HFF-Myc (cell line): Measurements from ENCODE around the gene LARP1.
A peak's percentile ranks its signal among the peaks of the same experiment; 100 is the strongest.

Experiments used
- DNase-seq: peaks from one replicate; pipeline ENCODE4 v3.0.0-alpha.2; 2011; ENCODE audit warnings: low read depth; ENCODE audit errors: extremely low read depth
- H3K4me3 ChIP-seq: replicated peaks from 2 replicates; pipeline ENCODE4 v1.5.1; 2011; ENCODE audit warnings: low read depth, mild to moderate bottlenecking, control low read depth, low read length
- TF ChIP-seq, protein P1 (sequence below): IDR thresholded peaks from 2 replicates; pipeline ENCODE4 v1.5.1; 2012; ENCODE audit warnings: mild to moderate bottlenecking, low read depth, low read length, control low read depth; ENCODE audit errors: missing control alignments

Gene LARP1

DNA sequence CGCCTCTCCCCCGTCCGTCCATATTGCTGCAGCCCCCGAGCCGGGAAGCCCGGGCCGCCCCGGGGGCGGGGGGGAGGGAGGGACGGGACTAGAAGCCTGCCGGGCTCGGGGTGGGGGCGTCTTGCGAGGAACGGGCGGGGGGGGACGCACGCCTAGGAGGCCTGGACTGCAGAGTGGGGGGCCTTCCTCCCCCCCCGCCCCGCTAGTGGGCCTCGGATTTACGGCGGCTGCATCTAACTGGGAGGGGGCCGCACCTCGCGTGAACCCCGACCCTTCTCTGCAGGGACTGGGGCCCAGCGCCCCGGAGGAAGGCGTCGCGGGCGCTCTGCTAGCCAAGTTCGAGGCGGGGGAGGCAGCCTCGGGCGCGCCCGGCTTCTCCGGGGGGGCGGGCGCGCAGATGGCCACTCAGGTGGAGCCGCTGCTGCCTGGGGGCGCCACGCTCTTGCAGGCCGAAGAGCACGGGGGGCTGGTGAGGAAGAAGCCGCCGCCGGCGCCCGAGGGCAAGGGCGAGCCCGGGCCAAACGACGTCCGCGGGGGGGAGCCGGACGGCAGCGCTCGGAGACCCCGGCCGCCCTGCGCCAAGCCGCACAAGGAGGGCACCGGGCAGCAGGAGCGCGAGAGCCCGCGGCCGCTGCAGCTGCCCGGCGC lies at the start of gene LARP1:
Gene LARP1 (plus strand): TSS at position 17 of the 648 bp plus-strand sequence. CDS start 381 bp downstream, at position 398.
- TF ChIP-seq, protein P1, sequence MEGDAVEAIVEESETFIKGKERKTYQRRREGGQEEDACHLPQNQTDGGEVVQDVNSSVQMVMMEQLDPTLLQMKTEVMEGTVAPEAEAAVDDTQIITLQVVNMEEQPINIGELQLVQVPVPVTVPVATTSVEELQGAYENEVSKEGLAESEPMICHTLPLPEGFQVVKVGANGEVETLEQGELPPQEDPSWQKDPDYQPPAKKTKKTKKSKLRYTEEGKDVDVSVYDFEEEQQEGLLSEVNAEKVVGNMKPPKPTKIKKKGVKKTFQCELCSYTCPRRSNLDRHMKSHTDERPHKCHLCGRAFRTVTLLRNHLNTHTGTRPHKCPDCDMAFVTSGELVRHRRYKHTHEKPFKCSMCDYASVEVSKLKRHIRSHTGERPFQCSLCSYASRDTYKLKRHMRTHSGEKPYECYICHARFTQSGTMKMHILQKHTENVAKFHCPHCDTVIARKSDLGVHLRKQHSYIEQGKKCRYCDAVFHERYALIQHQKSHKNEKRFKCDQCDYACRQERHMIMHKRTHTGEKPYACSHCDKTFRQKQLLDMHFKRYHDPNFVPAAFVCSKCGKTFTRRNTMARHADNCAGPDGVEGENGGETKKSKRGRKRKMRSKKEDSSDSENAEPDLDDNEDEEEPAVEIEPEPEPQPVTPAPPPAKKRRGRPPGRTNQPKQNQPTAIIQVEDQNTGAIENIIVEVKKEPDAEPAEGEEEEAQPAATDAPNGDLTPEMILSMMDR: no peak
- DNase-seq: no peak

DNA sequence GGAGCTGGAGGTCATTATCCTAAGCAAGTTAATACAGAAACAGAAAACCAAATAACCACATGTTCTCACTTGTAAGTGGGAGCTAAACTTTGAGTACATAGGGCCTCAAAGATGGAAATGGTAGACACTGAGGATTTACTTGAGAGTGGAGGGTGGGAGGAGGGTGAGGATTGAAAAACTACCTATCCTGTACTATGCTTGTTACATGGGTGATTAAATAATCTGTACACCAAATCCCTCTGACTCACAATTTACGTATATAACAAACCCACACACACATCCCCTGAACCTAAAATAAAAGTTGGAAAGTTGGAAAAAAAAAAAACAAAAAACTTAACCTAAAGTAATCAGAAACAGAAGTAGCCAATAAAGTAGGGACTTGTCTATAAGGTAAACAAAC lies 48.8 kb upstream of the LARP1 start:
- no peak overlapping the region for H3K4me3 ChIP-seq
- DNase-seq: no peak

More for the DNA sequence above, at the start of gene LARP1:
- peak within 1 kb of the TSS; percentile 77 for H3K4me3 ChIP-seq

DNA sequence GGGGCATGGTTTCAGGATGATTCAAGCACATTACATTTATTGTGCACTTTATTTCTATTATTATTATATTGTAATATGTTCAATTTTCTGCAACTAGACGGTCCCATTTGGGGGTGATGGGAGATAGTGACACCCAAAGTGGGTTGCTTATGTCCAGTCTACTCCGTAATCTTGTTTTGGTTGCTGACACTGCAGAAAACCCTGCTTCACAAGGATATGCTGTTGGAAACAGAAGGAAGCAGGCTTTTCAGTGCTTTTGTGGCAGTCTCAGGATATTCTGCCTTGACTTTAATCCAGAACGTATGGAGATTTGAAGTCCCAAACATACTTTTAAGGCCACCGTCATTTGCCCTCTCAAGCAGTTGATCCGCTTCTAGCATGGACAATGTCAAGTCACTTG lies 47.5 kb upstream of the LARP1 start:
- DNase-seq: no peak
- no peak overlapping the region for H3K4me3 ChIP-seq
- TF ChIP-seq, protein P1: no peak

More for the DNA sequence above, 48.8 kb upstream of the LARP1 start:
- TF ChIP-seq, protein P1: no peak

DNA sequence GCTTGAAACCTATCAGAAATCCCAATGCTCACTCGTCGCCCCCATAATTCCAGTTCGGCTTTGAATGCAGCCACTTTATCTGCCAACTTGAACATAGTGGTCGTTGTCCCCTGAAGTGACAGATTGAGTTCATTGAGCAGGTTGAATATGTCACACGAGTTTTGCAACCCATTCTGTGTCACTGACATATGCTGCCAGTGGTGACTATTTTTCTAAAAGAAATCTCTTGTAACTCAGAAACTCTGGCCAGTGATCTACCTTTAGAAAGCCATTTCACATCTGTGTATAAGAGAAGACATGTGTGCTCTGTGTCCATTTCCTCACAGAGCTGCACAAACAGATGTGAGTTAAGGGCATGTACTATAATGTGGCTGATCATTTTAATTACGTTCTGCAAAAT lies 47.0 kb upstream of the LARP1 start:
- H3K4me3 ChIP-seq: no peak overlapping the region
- TF ChIP-seq, protein P1: no peak
- no peak for DNase-seq

DNA sequence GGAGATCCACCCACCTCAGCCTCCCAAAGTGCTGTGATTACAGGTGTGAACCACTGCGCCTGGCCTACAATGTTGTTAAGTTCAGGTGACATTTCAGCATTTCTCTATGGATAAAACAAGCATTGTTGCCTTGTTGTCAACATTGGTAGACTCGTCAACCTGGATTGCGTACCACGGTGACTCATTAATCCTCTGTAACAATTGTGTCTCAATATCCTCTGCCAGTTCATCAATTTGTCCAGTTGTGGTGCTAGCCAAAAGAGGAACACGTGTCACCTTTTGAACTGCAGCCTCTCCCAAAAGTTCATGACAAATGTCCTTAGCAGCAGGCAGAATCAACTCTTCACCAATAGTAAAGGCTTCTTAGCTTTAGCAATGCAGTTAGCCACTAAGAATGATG lies 46.3 kb upstream of the LARP1 start:
- TF ChIP-seq, protein P1: no peak
- DNase-seq: peak; percentile 29
- H3K4me3 ChIP-seq: no peak overlapping the region

DNA sequence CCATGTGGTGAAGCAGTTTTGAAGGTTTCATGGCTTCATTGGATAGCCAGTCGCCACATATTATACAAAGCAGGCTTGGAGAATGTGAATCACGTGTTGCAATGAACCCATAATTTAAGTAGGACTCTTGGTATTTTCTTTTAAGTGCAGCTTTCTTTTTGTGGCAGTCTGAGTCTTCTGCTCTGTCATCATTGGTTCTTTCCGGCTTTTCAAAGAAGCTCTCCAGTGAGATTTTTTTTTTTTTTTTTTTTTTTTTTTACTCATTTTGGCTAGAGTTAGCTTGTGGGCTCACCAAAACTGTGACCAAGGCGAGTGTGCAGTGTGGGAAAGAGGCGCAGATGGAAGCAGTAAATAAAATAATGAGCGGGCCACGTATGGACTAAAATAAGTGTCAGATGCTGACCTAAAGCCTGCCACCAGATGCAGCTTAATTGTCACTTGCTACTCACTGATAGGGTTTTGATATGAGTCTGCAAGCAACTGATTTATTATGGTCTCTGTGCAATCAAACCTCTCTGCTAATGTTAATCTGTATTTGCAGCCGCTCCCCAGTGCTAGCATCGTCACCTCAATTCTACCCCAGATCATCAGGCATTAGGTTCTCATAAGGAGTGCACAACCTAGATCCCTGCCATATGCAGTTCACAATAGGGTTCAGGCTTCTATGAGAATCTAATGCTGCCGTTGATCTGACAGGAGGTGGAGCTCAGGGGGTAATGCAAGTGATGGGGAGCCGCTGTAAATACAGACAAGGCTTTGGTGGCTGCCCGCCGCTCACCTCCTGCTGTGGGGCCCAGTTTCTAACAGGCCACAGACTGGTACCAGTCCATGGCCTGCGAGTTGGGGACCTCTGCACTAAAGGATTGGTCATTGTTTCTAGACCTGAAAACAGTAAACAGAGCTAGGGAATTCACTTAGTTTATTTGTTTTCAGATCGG lies 45.5 kb upstream of the LARP1 start:
- DNase-seq: no peak
- TF ChIP-seq, protein P1: no peak
- no peak overlapping the region for H3K4me3 ChIP-seq
